SK-N-SH (cell line): ENCODE measurements around the gene CCDC192. TPM values are rescaled to one million over a fixed set of nuclear protein-coding genes. Genes with fewer than 3 reads are reported as not detected.

Source experiments
- CTCF ChIA-PET: fragments of 300-600, 350-600 bp; formaldehyde crosslinking; extraction: SDS; loops from one replicate; lab custom pipeline; 2021; lab: Yijun Ruan, JAX
- POLR2A ChIA-PET: fragments of 350-600 bp; sonication (Branson Sonifier 250); formaldehyde crosslinking; extraction: SDS; loops from one replicate; lab custom pipeline; 2020; ENCODE audit warnings: antibody characterized with exemption, inconsistent platforms; lab: Yijun Ruan, JAX
- DNase-seq: peaks from one replicate; pipeline ENCODE4 v3.0.0; 2012
- H2AFZ ChIP-seq: fragments of 200-600 bp; sonication (generic); 2 replicates; pipeline ENCODE4 v1.8.1; 2016; ENCODE audit warnings: antibody characterized with exemption, mild to moderate bottlenecking, low read depth
- H3F3A ChIP-seq: fragments of 200-600 bp; sonication (generic); replicated peaks from 2 replicates; pipeline ENCODE3; 2016; ENCODE audit warnings: antibody characterized with exemption, mild to moderate bottlenecking; ENCODE audit not compliant: insufficient read depth
- H3K27ac ChIP-seq, 2 experiments: fragments of 200-500 bp in 1 of 2; fragments of 200-600 bp in 1 of 2; sonication (Bioruptor generic) in 1 of 2; sonication (generic), shearing (Covaris generic) in 1 of 2; 2 replicates each; pipeline versions ENCODE4 v1.5.1 to v1.6.1; 2014 to 2016; ENCODE audit warnings: low read depth in 2 of 2, inconsistent platforms in 1 of 2, low read length in 1 of 2, mild to moderate bottlenecking in 1 of 2, mixed read lengths in 1 of 2
- H3K27me3 ChIP-seq: fragments of 200-600 bp; sonication (generic), shearing (Covaris generic); 2 replicates; pipeline ENCODE4 v1.6.1; 2016; ENCODE audit warnings: mixed run types; ENCODE audit not compliant: insufficient read depth
- H3K36me3 ChIP-seq, 2 experiments: fragments of 200-500 bp in 1 of 2; fragments of 200-600 bp in 1 of 2; sonication (Bioruptor generic) in 1 of 2; sonication (generic) in 1 of 2; replicated peaks in 1 of 2; 2 replicates each; pipeline versions ENCODE3 to v1.5.1; 2014 to 2016; ENCODE audit warnings: low read length in 1 of 2, mild to moderate bottlenecking in 1 of 2; ENCODE audit not compliant: insufficient read depth in 2 of 2, control insufficient read depth in 1 of 2
- H3K4me1 ChIP-seq, 2 experiments: fragments of 200-500 bp in 1 of 2; fragments of 200-600 bp in 1 of 2; sonication (Bioruptor generic) in 1 of 2; sonication (generic), shearing (Covaris generic) in 1 of 2; 2 replicates each; pipeline versions ENCODE4 v1.5.1 to v1.6.1; 2014 to 2016; ENCODE audit warnings: low read depth in 1 of 2, low read length in 1 of 2, mixed run types in 1 of 2; ENCODE audit not compliant: insufficient read depth in 2 of 2, control insufficient read depth in 1 of 2
- H3K4me2 ChIP-seq: fragments of 200-600 bp; sonication (generic), shearing (Covaris generic); 2 replicates; pipeline ENCODE4 v1.6.1; 2017; ENCODE audit warnings: mixed run types
- H3K4me3 ChIP-seq, 2 experiments: fragments of 200-500 bp in 1 of 2; fragments of 200-600 bp in 1 of 2; sonication (Bioruptor generic) in 1 of 2; sonication (generic), shearing (Covaris generic) in 1 of 2; 2 replicates each; pipeline versions ENCODE4 v1.5.1 to v1.8.1; 2014 to 2016; ENCODE audit warnings: low read depth in 2 of 2, inconsistent platforms in 1 of 2, low read length in 1 of 2, mild to moderate bottlenecking in 1 of 2, mixed read lengths in 1 of 2, moderate library complexity in 1 of 2
- H3K79me2 ChIP-seq: fragments of 200-600 bp; sonication (generic); 2 replicates; pipeline ENCODE4 v1.8.1; 2017; ENCODE audit warnings: mild to moderate bottlenecking; ENCODE audit not compliant: insufficient read depth
- H3K9ac ChIP-seq: fragments of 200-600 bp; sonication (generic); 2 replicates; pipeline ENCODE4 v1.6.1; 2017; ENCODE audit warnings: mixed run types
- H3K9me2 ChIP-seq: fragments of 200-600 bp; sonication (generic); 2 replicates; pipeline ENCODE4 v1.6.1; 2017; ENCODE audit warnings: mixed run types
- H3K9me3 ChIP-seq: fragments of 200-600 bp; sonication (generic); 2 replicates; pipeline ENCODE4 v1.6.1; 2017; ENCODE audit warnings: mixed run types, mild to moderate bottlenecking, moderate library complexity
- H4K20me1 ChIP-seq: fragments of 200-600 bp; sonication (generic); 2 replicates; pipeline ENCODE4 v1.6.1; 2017; ENCODE audit warnings: mild to moderate bottlenecking, mixed run types; ENCODE audit not compliant: insufficient read depth
- CHD2 ChIP-seq: fragments of 150-350 bp; IDR thresholded peaks from 2 replicates; pipeline ENCODE4 v1.6.1; 2018; ENCODE audit warnings: low read length; ENCODE audit not compliant: partially characterized antibody
- ELF1 ChIP-seq: IDR thresholded peaks from 2 replicates; pipeline ENCODE4 v1.4.0; 2012
- EZH2phosphoT487 ChIP-seq: fragments of 200-600 bp; sonication (generic); IDR thresholded peaks from 2 replicates; pipeline ENCODE4 v1.6.1; 2017; ENCODE audit warnings: low read depth, mixed run types, mild to moderate bottlenecking, antibody characterized with exemption, moderate library complexity, borderline replicate concordance
- FOSL2 ChIP-seq: IDR thresholded peaks from 2 replicates; pipeline ENCODE4 v1.4.0; 2012; ENCODE audit warnings: low read depth, mild to moderate bottlenecking, moderate library complexity, borderline replicate concordance
- FOXM1 ChIP-seq: IDR thresholded peaks from 2 replicates; pipeline ENCODE4 v1.4.0; 2012; ENCODE audit warnings: low read depth, mild to moderate bottlenecking
- GABPA ChIP-seq: IDR thresholded peaks from 2 replicates; pipeline ENCODE4 v1.4.0; 2012; ENCODE audit warnings: low read depth, mild to moderate bottlenecking
- GATA2 ChIP-seq: sonication (generic); formaldehyde crosslinking; IDR thresholded peaks from 2 replicates; pipeline ENCODE4 v1.5.0; 2020; ENCODE audit warnings: mild to moderate bottlenecking, missing genetic modification reagents
- JUND ChIP-seq: IDR thresholded peaks from 2 replicates; pipeline ENCODE4 v1.4.0; 2012
- MAX ChIP-seq: IDR thresholded peaks from 2 replicates; pipeline ENCODE4 v1.4.0; 2012; ENCODE audit warnings: low read depth
- MEF2A ChIP-seq: IDR thresholded peaks from 2 replicates; pipeline ENCODE4 v1.4.0; 2012; ENCODE audit warnings: low read depth, borderline replicate concordance
- MXI1 ChIP-seq: IDR thresholded peaks from 2 replicates; pipeline ENCODE4 v1.6.1; 2012; ENCODE audit warnings: mild to moderate bottlenecking, low read depth, low read length, improper control_type of control experiment
- NRF1 ChIP-seq: IDR thresholded peaks from 2 replicates; pipeline ENCODE4 v1.6.1; 2012; ENCODE audit warnings: low read depth, mild to moderate bottlenecking, low read length
- PBX3 ChIP-seq: IDR thresholded peaks from 2 replicates; pipeline ENCODE4; 2012
- RAD21 ChIP-seq: IDR thresholded peaks from 2 replicates; pipeline ENCODE4 v1.6.1; 2012; ENCODE audit warnings: mild to moderate bottlenecking, low read length
- RFX5 ChIP-seq: IDR thresholded peaks from 2 replicates; pipeline ENCODE4 v1.6.1; 2012; ENCODE audit warnings: mild to moderate bottlenecking, improper control_type of control experiment, low read length
- RXRA ChIP-seq: IDR thresholded peaks from 2 replicates; pipeline ENCODE4 v1.4.0; 2012; ENCODE audit warnings: low read depth, mild to moderate bottlenecking, borderline replicate concordance
- TEAD4 ChIP-seq: IDR thresholded peaks from 2 replicates; pipeline ENCODE4 v1.4.0; 2012; ENCODE audit warnings: mild to moderate bottlenecking, borderline replicate concordance; ENCODE audit not compliant: insufficient read depth
- USF1 ChIP-seq: IDR thresholded peaks from 2 replicates; pipeline ENCODE4 v1.4.0; 2012; ENCODE audit warnings: low read depth, borderline replicate concordance
- YY1 ChIP-seq: IDR thresholded peaks from 2 replicates; pipeline ENCODE4 v1.4.0; 2012; ENCODE audit warnings: low read depth, mild to moderate bottlenecking
- WGBS: methylation state at CpG from one replicate; pipeline ENCODE4 v1.1.6; 2017; ENCODE audit warnings: low lambda C conversion rate; 5-methylcytosine and 5-hydroxymethylcytosine counted together
- polyA plus RNA-seq, 3 experiments: library from polyadenylated mRNA; depleted of rRNA; stranded (reverse); fragments of >200 nt; gene quantifications; 2 replicates each; pipeline ENCODE4 v1.2.3, GENCODE V29; 2012

CCDC192 gene
- polyA plus RNA-seq, 1 of the 3 experiments (the other 2 are of a cell fraction), result not detected

- POLR2A ChIA-PET, result no interaction called here
- WGBS, result 73% methylated on average over 4 of the region's 4 CpGs
- Histone ChIP-seq H3K9me3 (no peaks in the 10 kb centered on the region), H4K20me1 (no peaks in the 10 kb centered on the region), H3F3A (no peaks in the 10 kb centered on the region), H3K9me2 (no peaks in the 10 kb centered on the region), H3K9ac (no peak overlapping the region), H3K4me3 (no peak overlapping the region), H3K27me3 (no peaks in the 10 kb centered on the region), H3K4me1 (no peaks in the 10 kb centered on the region)
- CTCF ChIA-PET, result interaction anchor here (0.9 kb wide), 1 partner anchor 363 kb away, joined by 3 read pairs; no protein-coding TSS in a partner anchor
- TF ChIP-seq USF1 (no peak), MEF2A (no peak)
- TF ChIP-seq, all 33 proteins: peak for 0
- no peak for DNase-seq
- Histone ChIP-seq H3K36me3 (no peaks in the 10 kb centered on the region), H3K4me2 (no peak overlapping the region), H3K79me2 (no peaks in the 10 kb centered on the region), H3K27ac (no peak overlapping the region), H2AFZ (no peak overlapping the region)
These were observed 146.7 kb downstream of the CCDC192 start for GRCh38 chr5:127849891-127850290.

GRCh38 chr5:127851964-127852363 lies 148.8 kb downstream of the CCDC192 start:
- no peaks in the 10 kb centered on the region for H4K20me1 ChIP-seq
- H3K27me3 ChIP-seq, result no peaks in the 10 kb centered on the region
- ChIA-PET POLR2A (no interaction called here), CTCF (no interaction called here)
- no peak overlapping the region for H3K4me2 ChIP-seq
- no peaks in the 10 kb centered on the region for H3K9me2 ChIP-seq
- DNase-seq, result no peak
- no peak overlapping the region for H3K4me3 ChIP-seq
- H3K4me1 ChIP-seq, result no peaks in the 10 kb centered on the region
- no peaks in the 10 kb centered on the region for H3F3A ChIP-seq
- H3K79me2 ChIP-seq, result no peaks in the 10 kb centered on the region
- H3K27ac ChIP-seq, result no peak overlapping the region
- H3K36me3 ChIP-seq, result no peaks in the 10 kb centered on the region
- WGBS, result 71% methylated on average over 4 of the region's 4 CpGs
- H3K9me3 ChIP-seq, result no peaks in the 10 kb centered on the region
- no peak overlapping the region for H2AFZ ChIP-seq
- no peak overlapping the region for H3K9ac ChIP-seq
- no peak for TF ChIP-seq YY1

- CTCF ChIA-PET, result no interaction called here
- H3K9me2 ChIP-seq, result no peaks in the 10 kb centered on the region
- no peaks in the 10 kb centered on the region for H3F3A ChIP-seq
- H3K9ac ChIP-seq, result no peak overlapping the region
- H3K27ac ChIP-seq, result no peak overlapping the region
- no peak overlapping the region for H3K4me3 ChIP-seq
- no peaks in the 10 kb centered on the region for H3K36me3 ChIP-seq
- H4K20me1 ChIP-seq, result no peaks in the 10 kb centered on the region
- no peak overlapping the region for H3K4me2 ChIP-seq
- H3K9me3 ChIP-seq, result no peaks in the 10 kb centered on the region
- no peak for DNase-seq
- no peak for TF ChIP-seq PBX3
- no peak for TF ChIP-seq ELF1
- TF ChIP-seq TEAD4, result no peak
- no peak for TF ChIP-seq FOXM1
- TF ChIP-seq YY1, result no peak
- no peak for TF ChIP-seq GABPA
- no peak for TF ChIP-seq RAD21
- TF ChIP-seq NRF1, result no peak
- TF ChIP-seq EZH2phosphoT487, result no peak
- TF ChIP-seq CHD2, result no peak
- TF ChIP-seq RXRA, result no peak
- no peak for TF ChIP-seq GATA2 (CRISPR knock-in tag)
- no peak for TF ChIP-seq MAX
- TF ChIP-seq MXI1, result no peak
- no peak for TF ChIP-seq FOSL2
- TF ChIP-seq JUND, result no peak
- no peak for TF ChIP-seq MEF2A
- no peak for TF ChIP-seq RFX5
- TF ChIP-seq, all 33 proteins: peak for 0
- H3K4me1 ChIP-seq, result peaks cover 0 to 2% of the 10 kb centered on the region in 2 experiments; a peak in 1 of 4 replicates
- no peaks in the 10 kb centered on the region for H3K79me2 ChIP-seq
- no peaks in the 10 kb centered on the region for H3K27me3 ChIP-seq
- WGBS, result 68% methylated on average over 2 of the region's 2 CpGs
- H2AFZ ChIP-seq, result no peak overlapping the region
- POLR2A ChIA-PET, result no interaction called here
These were observed 151.3 kb downstream of the CCDC192 start for GRCh38 chr5:127854520-127854919.
